ENCODE measurements around the gene LYZ. TPM values are rescaled to one million over a fixed set of nuclear protein-coding genes. Genes with fewer than 3 reads are reported as not detected.
A peak's percentile ranks its signal among the peaks of the same experiment; 100 is the strongest.

Gene LYZ
- total RNA-seq, 2 experiments from 2014 or later, result 71.4 to 72.9 TPM

DNA sequence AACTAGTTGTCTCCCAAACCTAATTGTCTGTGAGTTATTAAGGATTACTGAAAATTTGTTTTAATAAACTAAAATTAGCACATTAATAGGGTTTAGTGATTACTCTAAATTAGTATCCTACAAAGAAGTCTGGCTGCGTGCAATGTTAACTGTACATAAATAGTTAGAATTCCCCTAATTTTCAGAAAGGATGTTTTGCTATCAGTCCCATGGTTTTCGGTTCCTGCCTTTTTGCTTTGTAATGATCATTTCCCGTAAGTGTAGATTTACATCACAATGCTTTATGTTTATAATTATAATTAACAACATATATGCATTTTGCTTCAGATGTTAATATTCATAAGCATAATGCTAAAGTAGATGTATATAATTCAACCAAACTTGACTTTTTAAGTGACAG lies 19.8 kb upstream of the LYZ start:
- Mint-ChIP-seq H3K27me3 (no peaks in the 10 kb centered on the region), H3K27ac (peak overlapping the region; percentile 100), H3K4me1 (ENCODE audit: low read depth) (peaks cover 52% of the 10 kb centered on the region), H3K36me3 (ENCODE audit: low read depth) (peaks cover 17% of the 10 kb centered on the region), H3K4me3 (peak overlapping the region; percentile 17), H3K9me3 (no peaks in the 10 kb centered on the region)
- H3K27me3 ChIP-seq (ENCODE audit: control insufficient read depth in 1 of 2, insufficient read depth in 2 of 2, low read length in 2 of 2), result no peaks in the 10 kb centered on the region
- peaks cover 24% of the 10 kb centered on the region for H3K4me1 ChIP-seq (ENCODE audit: insufficient read depth, low read length)
- no peaks in the 10 kb centered on the region for H3K36me3 ChIP-seq (ENCODE audit: insufficient read depth, low read length)
- H3K27ac ChIP-seq (ENCODE audit: low read depth in 1 of 2, low read length in 2 of 2), result peak overlapping the region; percentile 83 to 88
- intact Hi-C loops (cut with DNase I, micrococcal nuclease), result no loop called here
- H3K9me3 ChIP-seq (ENCODE audit: control insufficient read depth in 1 of 2, insufficient read depth in 1 of 2, low read length in 2 of 2), result no peaks in the 10 kb centered on the region
- POLR2A ChIA-PET, result no interaction called here
- DNase-seq, result no peak
- CTCF ChIA-PET, result no interaction called here
- H3K4me3 ChIP-seq (ENCODE audit: low read length), result no peak overlapping the region
- TF ChIP-seq, protein P1, sequence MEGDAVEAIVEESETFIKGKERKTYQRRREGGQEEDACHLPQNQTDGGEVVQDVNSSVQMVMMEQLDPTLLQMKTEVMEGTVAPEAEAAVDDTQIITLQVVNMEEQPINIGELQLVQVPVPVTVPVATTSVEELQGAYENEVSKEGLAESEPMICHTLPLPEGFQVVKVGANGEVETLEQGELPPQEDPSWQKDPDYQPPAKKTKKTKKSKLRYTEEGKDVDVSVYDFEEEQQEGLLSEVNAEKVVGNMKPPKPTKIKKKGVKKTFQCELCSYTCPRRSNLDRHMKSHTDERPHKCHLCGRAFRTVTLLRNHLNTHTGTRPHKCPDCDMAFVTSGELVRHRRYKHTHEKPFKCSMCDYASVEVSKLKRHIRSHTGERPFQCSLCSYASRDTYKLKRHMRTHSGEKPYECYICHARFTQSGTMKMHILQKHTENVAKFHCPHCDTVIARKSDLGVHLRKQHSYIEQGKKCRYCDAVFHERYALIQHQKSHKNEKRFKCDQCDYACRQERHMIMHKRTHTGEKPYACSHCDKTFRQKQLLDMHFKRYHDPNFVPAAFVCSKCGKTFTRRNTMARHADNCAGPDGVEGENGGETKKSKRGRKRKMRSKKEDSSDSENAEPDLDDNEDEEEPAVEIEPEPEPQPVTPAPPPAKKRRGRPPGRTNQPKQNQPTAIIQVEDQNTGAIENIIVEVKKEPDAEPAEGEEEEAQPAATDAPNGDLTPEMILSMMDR (IDR thresholded peaks at IDR 0.05), result no peak
- no peak for ATAC-seq (ENCODE audit: poor library complexity)

DNA sequence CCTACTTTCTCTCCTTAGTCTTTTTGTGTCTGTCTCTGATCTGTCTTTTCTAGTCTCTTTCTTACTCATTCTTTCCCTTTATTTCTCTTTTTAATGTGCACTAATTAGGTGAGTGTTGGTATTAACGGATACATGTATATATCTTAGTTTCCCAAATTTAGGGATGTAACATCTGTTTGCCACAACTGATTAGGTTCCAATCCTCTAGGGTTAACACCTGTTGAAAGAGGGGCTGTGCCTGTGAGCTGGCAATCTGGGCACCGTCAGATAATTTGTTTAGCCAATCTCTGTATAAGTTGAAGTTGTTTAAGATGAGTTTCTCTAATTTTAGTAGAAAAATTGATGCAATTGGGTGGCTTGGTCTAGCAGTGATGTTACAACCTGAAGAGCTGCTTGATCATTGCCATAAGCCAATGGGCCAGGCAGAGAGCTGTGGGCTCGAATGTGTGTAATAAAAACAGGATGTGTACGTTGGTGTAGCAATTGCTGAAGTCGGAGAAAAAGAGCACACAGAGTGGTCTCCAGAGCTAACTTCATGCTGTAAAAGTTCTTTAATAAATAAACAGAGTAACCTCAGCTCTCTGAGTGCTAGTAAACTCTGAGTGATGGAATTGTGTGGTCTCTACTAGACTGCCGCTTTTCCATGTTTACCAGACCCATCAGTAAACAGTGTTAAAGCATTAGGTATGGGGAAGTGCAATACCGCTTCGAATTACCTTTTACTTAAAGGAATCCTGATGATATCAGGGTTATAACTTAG lies 18.3 kb upstream of the LYZ start:
- Histone ChIP-seq H3K4me3 (ENCODE audit: low read length) (peak overlapping the region; percentile 61), H3K27ac (ENCODE audit: low read depth in 1 of 2, low read length in 2 of 2) (peak overlapping the region; percentile 83 to 88), H3K4me1 (ENCODE audit: insufficient read depth, low read length) (peaks cover 29% of the 10 kb centered on the region), H3K36me3 (ENCODE audit: insufficient read depth, low read length) (no peaks in the 10 kb centered on the region), H3K27me3 (ENCODE audit: control insufficient read depth in 1 of 2, insufficient read depth in 2 of 2, low read length in 2 of 2) (no peaks in the 10 kb centered on the region), H3K9me3 (ENCODE audit: control insufficient read depth in 1 of 2, insufficient read depth in 1 of 2, low read length in 2 of 2) (no peaks in the 10 kb centered on the region)
- intact Hi-C loops (cut with DNase I, micrococcal nuclease), result loop anchor here (2.0 to 5.0 kb wide), 3 partner anchors 27 to 39 kb away; no protein-coding TSS in a partner anchor
- peaks cover 62% of the 10 kb centered on the region for H3K4me1 Mint-ChIP-seq (ENCODE audit: low read depth)
- DNase-seq (peak in 13 of 14 experiments; percentile 14 to 81 (median 33)), ATAC-seq (ENCODE audit: poor library complexity) (peak; percentile 50)
- H3K27ac Mint-ChIP-seq, result peak overlapping the region; percentile 100
- ChIA-PET POLR2A (interaction anchor here (0.9 to 3.0 kb wide), 25 partner anchors 9 to 914 kb away, joined by 3 to 38 read pairs (median 9); partner anchors contain the start of genes CCT2, CNOT2, CPSF6 and FRS2), CTCF (interaction anchor here (1.1 to 3.0 kb wide), 5 partner anchors 39 to 409 kb away, joined by 3 to 13 read pairs (median 4); partner anchors contain the start of gene RAB3IP)
- H3K9me3 Mint-ChIP-seq, result no peaks in the 10 kb centered on the region
- H3K27me3 Mint-ChIP-seq, result no peaks in the 10 kb centered on the region
- H3K4me3 Mint-ChIP-seq, result peak overlapping the region; percentile 98
- peaks cover 17% of the 10 kb centered on the region for H3K36me3 Mint-ChIP-seq (ENCODE audit: low read depth)
- TF ChIP-seq, protein P1 (IDR thresholded peaks at IDR 0.05), result no peak

GRCh38 chr12:69330475-69331473 lies 17.4 kb upstream of the LYZ start:
- POLR2A ChIA-PET, result interaction anchor here (0.6 to 3.0 kb wide), 34 partner anchors 8 to 1879 kb away, joined by 3 to 38 read pairs (median 6); partner anchors contain the start of genes CCT2, CNOT2, CPSF6 and FRS2
- peak; percentile 74 for ATAC-seq (ENCODE audit: poor library complexity)
- no peaks in the 10 kb centered on the region for H3K36me3 ChIP-seq (ENCODE audit: insufficient read depth, low read length)
- H3K4me3 ChIP-seq (ENCODE audit: low read length), result peak overlapping the region; percentile 61
- H3K4me3 Mint-ChIP-seq, result peak overlapping the region; percentile 98
- TF ChIP-seq, protein P1 (IDR thresholded peaks at IDR 0.05), result no peak
- peak overlapping the region; percentile 100 for H3K27ac Mint-ChIP-seq
- intact Hi-C loops (cut with DNase I, micrococcal nuclease), result loop anchor here (2.0 to 5.0 kb wide), 3 partner anchors 26 to 40 kb away; no protein-coding TSS in a partner anchor
- no peaks in the 10 kb centered on the region for H3K9me3 ChIP-seq (ENCODE audit: control insufficient read depth in 1 of 2, insufficient read depth in 1 of 2, low read length in 2 of 2)
- H3K36me3 Mint-ChIP-seq (ENCODE audit: low read depth), result peaks cover 17% of the 10 kb centered on the region
- H3K27me3 ChIP-seq (ENCODE audit: control insufficient read depth in 1 of 2, insufficient read depth in 2 of 2, low read length in 2 of 2), result no peaks in the 10 kb centered on the region
- H3K27ac ChIP-seq (ENCODE audit: low read depth in 1 of 2, low read length in 2 of 2), result peak overlapping the region; percentile 83 to 88
- peaks cover 62% of the 10 kb centered on the region for H3K4me1 Mint-ChIP-seq (ENCODE audit: low read depth)
- no peaks in the 10 kb centered on the region for H3K27me3 Mint-ChIP-seq
- H3K4me1 ChIP-seq (ENCODE audit: insufficient read depth, low read length), result peaks cover 34% of the 10 kb centered on the region
- H3K9me3 Mint-ChIP-seq, result no peaks in the 10 kb centered on the region
- CTCF ChIA-PET, result interaction anchor here (1.0 to 3.0 kb wide), 8 partner anchors 11 to 408 kb away, joined by 3 to 13 read pairs (median 4); partner anchors contain the start of gene RAB3IP
- DNase-seq, result peak; percentile 49 to 81 (median 66)
